DND-41 (cell line): ENCODE data around the gene ESM1.

ENCODE experiments used
- CTCF ChIP-seq: IDR thresholded peaks from 2 replicates; pipeline ENCODE4 v1.5.1; 2012; ENCODE audit warnings: borderline replicate concordance, low read length, moderate library complexity, mild to moderate bottlenecking; ENCODE audit not compliant: poor library complexity, severe bottlenecking; ENCODE audit errors: extremely low read depth
- EZH2 ChIP-seq: IDR thresholded peaks from 3 replicates; pipeline ENCODE4 v1.6.1; 2012; ENCODE audit warnings: borderline replicate concordance, low read depth, mild to moderate bottlenecking, moderate library complexity, low read length, inconsistent platforms; ENCODE audit not compliant: severe bottlenecking

GRCh38 chr5:55021821-55022220, 36.4 kb upstream of the ESM1 start:
- TF ChIP-seq EZH2 (no peak), CTCF (no peak)
